Measurements from ENCODE around the gene PMS1.

- TF ChIP-seq CTCF (IDR thresholded peaks at IDR 0.05) = no peak
- TF ChIP-seq EZH2 (IDR thresholded peaks at IDR 0.05; ENCODE audit: borderline replicate concordance, insufficient read depth, low read depth, low read length, poor library complexity, severe bottlenecking) = no peak
Observed at GRCh38 chr2:189791338-189792042, 7.2 kb downstream of the PMS1 start.
